Measurements from ENCODE around the gene SUN1.

DNA sequence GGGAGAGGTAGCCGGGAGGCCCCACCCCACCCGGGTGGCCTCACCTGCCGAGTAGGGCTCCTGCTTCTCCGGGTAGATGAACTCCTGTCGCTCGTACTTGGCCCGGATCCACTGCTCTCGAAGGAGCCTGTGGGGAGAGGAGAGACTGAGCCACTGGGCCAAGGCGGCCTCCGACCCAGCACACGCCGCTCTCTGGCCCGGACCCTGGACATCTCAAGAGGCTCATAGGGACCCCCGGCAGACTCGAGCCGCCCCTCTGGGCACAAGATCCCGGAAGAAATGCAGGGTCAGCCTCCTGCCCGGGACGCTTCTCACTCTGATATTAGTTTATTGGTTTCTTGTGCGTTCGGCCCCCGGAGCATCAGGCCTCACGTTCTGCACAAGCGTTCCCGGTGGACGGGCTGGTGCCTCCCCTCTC lies 87.7 kb downstream of the SUN1 start:
- TF ChIP-seq, protein P1, sequence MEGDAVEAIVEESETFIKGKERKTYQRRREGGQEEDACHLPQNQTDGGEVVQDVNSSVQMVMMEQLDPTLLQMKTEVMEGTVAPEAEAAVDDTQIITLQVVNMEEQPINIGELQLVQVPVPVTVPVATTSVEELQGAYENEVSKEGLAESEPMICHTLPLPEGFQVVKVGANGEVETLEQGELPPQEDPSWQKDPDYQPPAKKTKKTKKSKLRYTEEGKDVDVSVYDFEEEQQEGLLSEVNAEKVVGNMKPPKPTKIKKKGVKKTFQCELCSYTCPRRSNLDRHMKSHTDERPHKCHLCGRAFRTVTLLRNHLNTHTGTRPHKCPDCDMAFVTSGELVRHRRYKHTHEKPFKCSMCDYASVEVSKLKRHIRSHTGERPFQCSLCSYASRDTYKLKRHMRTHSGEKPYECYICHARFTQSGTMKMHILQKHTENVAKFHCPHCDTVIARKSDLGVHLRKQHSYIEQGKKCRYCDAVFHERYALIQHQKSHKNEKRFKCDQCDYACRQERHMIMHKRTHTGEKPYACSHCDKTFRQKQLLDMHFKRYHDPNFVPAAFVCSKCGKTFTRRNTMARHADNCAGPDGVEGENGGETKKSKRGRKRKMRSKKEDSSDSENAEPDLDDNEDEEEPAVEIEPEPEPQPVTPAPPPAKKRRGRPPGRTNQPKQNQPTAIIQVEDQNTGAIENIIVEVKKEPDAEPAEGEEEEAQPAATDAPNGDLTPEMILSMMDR (IDR thresholded peaks at IDR 0.05; ENCODE audit: low read depth, low read length) = no peak
- no peak for TF ChIP-seq POLR2A (IDR thresholded peaks at IDR 0.05; ENCODE audit: extremely low read depth, insufficient read length)
- TF ChIP-seq MYC (IDR thresholded peaks at IDR 0.05; ENCODE audit: low read depth, low read length) = no peak
- TF ChIP-seq, protein P2, sequence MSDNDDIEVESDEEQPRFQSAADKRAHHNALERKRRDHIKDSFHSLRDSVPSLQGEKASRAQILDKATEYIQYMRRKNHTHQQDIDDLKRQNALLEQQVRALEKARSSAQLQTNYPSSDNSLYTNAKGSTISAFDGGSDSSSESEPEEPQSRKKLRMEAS (IDR thresholded peaks at IDR 0.05; ENCODE audit: low read depth, low read length) = no peak

Data from NB4 (cell line).